Spleen (tissue), 11 donors: ENCODE measurements around the gene PLXNA2. TPM values are rescaled to one million over a fixed set of nuclear protein-coding genes. Genes with fewer than 3 reads are reported as not detected.

ENCODE experiments used
- DNase-seq: peaks from one replicate; pipeline ENCODE4 v3.0.0-alpha.2; 2020
- H3K27ac ChIP-seq, 8 donors: fragments of 200-600 bp; sonication (generic) in 7 of 8; 1 replicate in 4 of 8; 2 replicates in 4 of 8; pipeline versions ENCODE4 v1.5.0 to v1.8.0; 2016 to 2021; ENCODE audit warnings: inconsistent platforms in 4 of 8, mild to moderate bottlenecking in 4 of 8, moderate library complexity in 1 of 8
- H3K27me3 ChIP-seq, 7 donors: fragments of 200-600 bp; sonication (generic) in 6 of 7; replicated peaks in 1 of 7; 1 replicate in 4 of 7; 2 replicates in 3 of 7; pipeline versions ENCODE4 v1.5.0 to v1.8.0; 2016 to 2021; ENCODE audit warnings: inconsistent platforms in 3 of 7, mild to moderate bottlenecking in 1 of 7
- H3K36me3 ChIP-seq, 6 donors: fragments of 200-600 bp; sonication (generic) in 5 of 6; 1 replicate in 4 of 6; 2 replicates in 2 of 6; pipeline versions ENCODE4 v1.5.0 to v1.8.0; 2016 to 2021; ENCODE audit warnings: inconsistent platforms in 2 of 6
- H3K4me1 ChIP-seq, 6 donors: fragments of 200-600 bp; sonication (generic) in 5 of 6; 1 replicate in 3 of 6; 2 replicates in 3 of 6; pipeline versions ENCODE4 v1.5.0 to v1.8.0; 2016 to 2021; ENCODE audit warnings: inconsistent platforms in 3 of 6
- H3K4me3 ChIP-seq, 8 donors: fragments of 200-600 bp; sonication (generic) in 7 of 8; 1 replicate in 4 of 8; 2 replicates in 4 of 8; pipeline versions ENCODE4 v1.5.0 to v1.8.0; 2016 to 2021; ENCODE audit warnings: inconsistent platforms in 4 of 8, mild to moderate bottlenecking in 4 of 8, moderate library complexity in 2 of 8
- H3K9me3 ChIP-seq, 8 donors: fragments of 200-600 bp; sonication (generic) in 7 of 8; 1 replicate in 4 of 8; 2 replicates in 4 of 8; pipeline versions ENCODE4 v1.5.0 to v1.8.0; 2016 to 2021; ENCODE audit warnings: inconsistent platforms in 4 of 8
- POLR2A ChIP-seq, 3 donors: fragments of 450-650 bp; IDR thresholded peaks; one replicate each; pipeline ENCODE4 v1.5.1; 2017; ENCODE audit warnings: antibody characterized with exemption in 3 of 3, mild to moderate bottlenecking in 1 of 3
- POLR2AphosphoS5 ChIP-seq, 3 donors: sonication (generic); formaldehyde crosslinking; IDR thresholded peaks; one replicate each; pipeline ENCODE4 v1.5.1; 2017; ENCODE audit warnings: antibody characterized with exemption in 3 of 3
- WGBS, 5 donors: extraction: QIAGEN DNeasy Blood & Tissue Kit in 3 of 5; methylation state at CpG; one replicate each; pipeline versions ENCODE4 v1.1.5 to v1.1.7; 2013 to 2018; 5-methylcytosine and 5-hydroxymethylcytosine counted together
- intact Hi-C: fragments of 100-400 bp; cut with DNase I; formaldehyde crosslinking; loops from one replicate; pipeline ENCODE4 v1.15.0; 2023; ENCODE audit warnings: low total_unique reads
- polyA plus RNA-seq, 3 donors: library from polyadenylated mRNA; stranded (reverse); fragments of 200-250 nt; gene quantifications; one replicate each; pipeline ENCODE4 v1.2.1, GENCODE V29; 2013
- total RNA-seq, 7 donors: library from RNA; depleted of rRNA in 3 of 7; stranded (reverse); fragments of >200 nt in 3 of 7; fragmentation: NEBNext Ultra II Directional in 4 of 7; extraction: Animal tissue kit (Norgen Biotek cat#: 25700) in 4 of 7; gene quantifications; one replicate each; pipeline versions ENCODE4 v1.1.0 to v1.2.1, GENCODE V29; 2016 to 2021
- TF ChIP-seq, protein P1 (sequence below), 11 experiments: fragments of 200-600 bp in 7 of 11; fragments of 450-650 bp in 4 of 11; sonication (generic) in 4 of 11; IDR thresholded peaks in 8 of 11; conservative IDR thresholded peaks in 3 of 11; 1 replicate in 7 of 11; 2 replicates in 4 of 11; pipeline versions ENCODE4 v1.4.0 to v1.8.0; 2016 to 2021; ENCODE audit warnings: antibody characterized with exemption in 11 of 11, inconsistent platforms in 4 of 11, mild to moderate bottlenecking in 1 of 11
- donor health status: healthy with polysubstance abuse.
- donor health status: DM: no; HTN: no; CAD: no; lungs with moderate emphysema.
- donor health status: DM: no; HTN: no; CAD: no.
- donor health status: Bipolar disorder and iron deficiency.
- donor health status: healthy.
- donor health status: DM: no; HTN: no; CAD: no.
- donor health status: DM: yes; HTN: yes; CAD: no.

Gene PLXNA2
- total and polyA plus RNA-seq, 10 donors = 0.93 to 16.9 (median 7.0) TPM

DNA sequence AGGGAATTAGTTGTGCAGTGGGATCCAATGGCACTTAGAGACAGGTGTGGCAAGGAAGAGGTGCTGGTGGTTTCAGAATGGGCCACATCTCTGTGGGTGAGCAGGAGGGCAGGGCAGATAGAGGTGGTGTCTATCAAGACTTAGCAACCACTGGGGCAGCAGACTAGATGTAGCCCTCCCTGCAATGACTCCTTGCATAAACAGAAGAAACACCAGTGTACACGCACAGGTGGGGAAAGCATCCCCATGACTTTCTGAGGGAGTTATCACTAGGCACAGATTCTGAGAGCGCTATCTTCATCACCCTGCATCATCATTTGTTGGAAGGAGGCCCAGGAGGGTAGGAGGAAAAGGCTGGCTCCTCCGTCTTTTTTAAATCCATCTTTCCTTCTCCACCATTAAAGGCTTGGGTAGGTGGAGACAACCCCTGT, 58.4 kb downstream of the PLXNA2 start:
- WGBS, 5 donors = 87 to 97% (median 91%) methylated on average over 3 of the region's 3 CpGs
- intact Hi-C loops = no loop called here
- H3K27ac ChIP-seq = no peak overlapping the region
- no peak for DNase-seq
- TF ChIP-seq POLR2A (IDR thresholded peaks at IDR 0.05) (no peak), POLR2AphosphoS5 (IDR thresholded peaks at IDR 0.05) (no peak)
- TF ChIP-seq, protein P1, sequence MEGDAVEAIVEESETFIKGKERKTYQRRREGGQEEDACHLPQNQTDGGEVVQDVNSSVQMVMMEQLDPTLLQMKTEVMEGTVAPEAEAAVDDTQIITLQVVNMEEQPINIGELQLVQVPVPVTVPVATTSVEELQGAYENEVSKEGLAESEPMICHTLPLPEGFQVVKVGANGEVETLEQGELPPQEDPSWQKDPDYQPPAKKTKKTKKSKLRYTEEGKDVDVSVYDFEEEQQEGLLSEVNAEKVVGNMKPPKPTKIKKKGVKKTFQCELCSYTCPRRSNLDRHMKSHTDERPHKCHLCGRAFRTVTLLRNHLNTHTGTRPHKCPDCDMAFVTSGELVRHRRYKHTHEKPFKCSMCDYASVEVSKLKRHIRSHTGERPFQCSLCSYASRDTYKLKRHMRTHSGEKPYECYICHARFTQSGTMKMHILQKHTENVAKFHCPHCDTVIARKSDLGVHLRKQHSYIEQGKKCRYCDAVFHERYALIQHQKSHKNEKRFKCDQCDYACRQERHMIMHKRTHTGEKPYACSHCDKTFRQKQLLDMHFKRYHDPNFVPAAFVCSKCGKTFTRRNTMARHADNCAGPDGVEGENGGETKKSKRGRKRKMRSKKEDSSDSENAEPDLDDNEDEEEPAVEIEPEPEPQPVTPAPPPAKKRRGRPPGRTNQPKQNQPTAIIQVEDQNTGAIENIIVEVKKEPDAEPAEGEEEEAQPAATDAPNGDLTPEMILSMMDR (IDR thresholded peaks at IDR 0.05 in 8 of 11, conservative IDR thresholded peaks at IDR 0.05 in 3 of 11) = no peak
- no peaks in the 10 kb centered on the region for H3K9me3 ChIP-seq
- no peak overlapping the region for H3K4me3 ChIP-seq
- no peaks in the 10 kb centered on the region for H3K27me3 ChIP-seq
- peaks cover 0 to 10% (median 0%) of the 10 kb centered on the region in 6 donors for H3K4me1 ChIP-seq
- no peaks in the 10 kb centered on the region for H3K36me3 ChIP-seq

GRCh38 chr1:208184966-208185654, 59.1 kb downstream of the PLXNA2 start:
- TF ChIP-seq, protein P1 (IDR thresholded peaks at IDR 0.05 in 8 of 11, conservative IDR thresholded peaks at IDR 0.05 in 3 of 11) = no peak
- no peak for TF ChIP-seq POLR2AphosphoS5 (IDR thresholded peaks at IDR 0.05)
- TF ChIP-seq POLR2A (IDR thresholded peaks at IDR 0.05) = no peak
- 70 to 85% (median 83%) methylated on average over 5 of the region's 5 CpGs for WGBS, 5 donors
- H3K27ac ChIP-seq = no peak overlapping the region
- no peaks in the 10 kb centered on the region for H3K9me3 ChIP-seq
- no peaks in the 10 kb centered on the region for H3K36me3 ChIP-seq
- intact Hi-C loops = no loop called here
- no peak overlapping the region for H3K4me3 ChIP-seq
- peaks cover 0 to 10% (median 0%) of the 10 kb centered on the region in 6 donors for H3K4me1 ChIP-seq
- H3K27me3 ChIP-seq = no peaks in the 10 kb centered on the region
- DNase-seq = no peak

- WGBS, 5 donors = 70 to 84% (median 75%) methylated on average over 8 of the region's 8 CpGs
- no peaks in the 10 kb centered on the region for H3K9me3 ChIP-seq
- DNase-seq = no peak
- no peaks in the 10 kb centered on the region for H3K36me3 ChIP-seq
- H3K4me1 ChIP-seq = peaks cover 0 to 10% (median 0%) of the 10 kb centered on the region in 6 donors
- TF ChIP-seq, protein P1 (IDR thresholded peaks at IDR 0.05 in 8 of 11, conservative IDR thresholded peaks at IDR 0.05 in 3 of 11) = no peak
- TF ChIP-seq POLR2AphosphoS5 (IDR thresholded peaks at IDR 0.05) (no peak), POLR2A (IDR thresholded peaks at IDR 0.05) (no peak)
- H3K27ac ChIP-seq = no peak overlapping the region
- no peak overlapping the region for H3K4me3 ChIP-seq
- intact Hi-C loops = no loop called here
- H3K27me3 ChIP-seq = no peaks in the 10 kb centered on the region
These were observed 59.9 kb downstream of the PLXNA2 start for GRCh38 chr1:208183977-208184911.
